GM19463 (cell line): Measurements from ENCODE around the gene FAM222A.

Source experiments
- ATAC-seq: cut with Tn5 transposase; IDR thresholded peaks from one replicate; pipeline ENCODE4 v1.9.1; 2021; ENCODE audit warnings: mild to moderate bottlenecking, moderate library complexity; ENCODE audit not compliant: unreplicated experiment

Gene FAM222A

GRCh38 chr12:109724321-109724892 is 10.8 kb downstream of the FAM222A start:
- ATAC-seq: no peak

DNA sequence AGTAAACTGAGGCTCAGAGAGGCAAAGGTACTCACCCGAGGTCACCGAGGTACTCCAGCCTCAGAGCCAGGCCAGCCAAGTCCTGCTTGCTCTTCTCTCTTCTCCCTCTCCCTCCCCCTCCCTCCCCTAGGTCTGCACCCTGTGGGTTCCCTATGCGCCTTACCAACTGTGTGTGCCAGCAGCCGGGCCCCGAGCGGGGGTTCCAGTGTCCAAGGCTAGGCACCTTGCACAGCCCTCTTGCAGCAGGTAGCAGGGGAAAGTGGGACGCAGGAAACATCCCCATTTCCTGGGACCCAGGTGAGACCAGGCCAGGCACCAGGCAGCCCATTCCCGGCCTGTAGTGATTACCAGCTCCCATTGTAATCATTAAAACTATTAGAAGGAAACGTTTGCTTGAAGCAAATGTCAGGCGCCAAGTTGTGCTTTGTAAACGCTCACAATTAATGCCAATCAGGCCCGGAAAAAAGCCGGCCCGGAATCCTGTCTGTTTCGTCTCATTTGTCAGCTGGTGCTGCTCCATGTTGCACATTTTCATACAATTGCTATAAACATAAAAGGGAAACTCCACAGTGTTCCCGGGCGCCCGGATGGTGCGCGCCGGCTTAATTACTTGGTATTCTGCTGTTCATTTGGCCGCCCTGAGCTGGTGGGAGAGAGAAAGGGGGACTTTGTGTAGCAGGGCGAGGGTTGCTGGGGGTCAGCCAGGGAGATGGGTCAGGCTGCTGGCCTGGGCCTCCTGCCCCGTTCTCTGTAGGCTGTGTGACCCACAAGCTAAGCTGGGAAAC is 11.9 kb downstream of the FAM222A start:
- no peak for ATAC-seq

GRCh38 chr12:109726106-109726497 is 12.5 kb downstream of the FAM222A start:
- ATAC-seq: no peak

DNA sequence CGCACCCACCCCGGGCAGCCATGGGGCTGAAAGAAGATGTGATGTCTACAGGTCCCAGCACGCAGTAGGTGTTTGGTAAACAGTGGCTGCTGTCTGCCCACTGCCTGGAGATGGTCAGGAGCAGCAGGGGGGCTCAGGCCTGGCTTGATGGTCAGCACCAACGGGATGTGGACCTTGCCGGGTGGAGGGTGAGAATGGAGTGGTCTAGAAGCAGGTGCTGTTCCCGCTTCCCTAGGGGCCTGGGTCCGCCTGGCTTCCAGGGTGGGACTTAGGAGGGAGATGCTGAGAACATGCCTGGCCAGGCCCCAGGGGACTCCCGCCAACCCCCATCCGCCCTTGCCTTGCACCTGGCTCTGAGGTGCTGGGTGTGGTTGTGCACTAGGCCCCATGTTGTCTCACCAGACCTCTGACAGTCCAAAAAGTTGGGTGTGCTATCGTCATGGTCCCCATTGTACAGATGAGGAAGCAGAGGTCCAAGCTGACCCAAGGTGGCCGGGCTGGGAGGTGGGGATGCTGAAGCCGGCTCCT is 12.9 kb downstream of the FAM222A start:
- no peak for ATAC-seq

- no peak for ATAC-seq
These were observed 13.6 kb downstream of the FAM222A start for GRCh38 chr12:109727039-109727723.

DNA sequence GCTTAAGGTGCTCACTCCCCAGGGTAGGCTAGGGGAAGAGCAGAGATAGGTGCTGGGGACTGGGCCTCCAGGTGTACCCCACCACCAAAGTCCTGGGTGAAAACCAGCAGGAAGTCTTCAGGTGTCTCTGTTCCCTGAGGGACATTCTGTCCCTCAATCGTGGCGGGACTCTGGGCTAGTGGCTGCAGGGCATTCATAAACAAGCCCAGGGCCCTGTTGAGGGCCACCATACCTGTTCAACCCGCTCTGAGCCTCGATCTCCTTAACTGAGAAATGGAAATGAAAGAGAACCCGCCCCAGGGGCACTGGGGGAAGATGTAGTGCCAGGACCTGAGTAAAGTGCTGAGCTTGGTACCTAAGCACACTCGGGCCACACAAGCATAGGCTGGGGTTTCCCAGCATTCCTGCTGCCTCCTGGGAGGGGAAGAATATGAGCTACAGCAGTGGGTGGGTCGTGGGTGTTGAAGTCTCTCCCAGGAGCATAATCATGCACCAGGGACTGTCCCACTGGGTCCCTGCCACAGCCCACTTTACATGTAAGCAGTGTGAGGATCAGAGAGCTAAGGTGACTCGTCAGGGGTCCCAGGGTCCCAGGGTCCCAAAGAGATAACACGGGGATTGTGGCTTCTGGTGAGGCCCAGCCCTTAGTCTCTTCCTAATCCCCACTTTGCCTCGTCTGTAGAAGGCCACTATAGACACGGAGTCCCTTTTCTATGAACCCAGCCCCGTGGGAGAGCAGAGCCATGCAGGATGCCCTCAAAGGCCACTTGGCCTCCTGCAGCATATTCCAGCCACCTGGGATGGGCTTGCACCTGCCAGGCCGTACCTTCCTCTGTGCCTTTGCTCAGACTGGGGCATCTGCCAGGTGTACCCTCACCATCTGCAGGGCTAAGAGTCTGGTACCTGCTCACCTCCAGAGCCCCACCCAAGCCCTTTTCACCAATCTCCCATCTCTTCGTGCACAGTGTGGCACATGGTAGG is 14.4 kb downstream of the FAM222A start:
- ATAC-seq: no peak

- no peak for ATAC-seq
These were observed 15.3 kb downstream of the FAM222A start for GRCh38 chr12:109728921-109729320.

- ATAC-seq: no peak
These were observed 15.8 kb downstream of the FAM222A start for GRCh38 chr12:109729371-109729781.

DNA sequence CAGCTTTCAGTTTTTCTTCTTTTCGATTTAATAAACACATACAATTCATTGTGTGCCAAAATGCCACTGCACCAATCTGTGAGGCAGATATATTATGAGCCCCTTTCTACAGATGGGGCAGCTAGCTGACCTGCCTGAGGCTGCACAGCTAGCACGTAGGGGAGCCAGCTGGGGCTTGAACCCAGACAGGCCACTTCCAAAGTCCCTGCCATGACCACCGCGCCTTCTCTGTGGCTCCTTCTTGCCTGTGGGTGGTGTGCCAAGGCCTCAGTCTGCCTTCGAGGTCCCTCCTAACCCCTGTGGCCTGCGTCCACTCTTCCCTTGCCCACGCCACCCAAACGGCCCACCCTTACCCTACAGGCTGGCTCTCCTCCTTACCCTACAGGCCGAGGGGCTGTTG is 16.2 kb downstream of the FAM222A start:
- ATAC-seq: no peak

- no peak for ATAC-seq
These were observed 16.9 kb downstream of the FAM222A start for GRCh38 chr12:109730306-109731145.

DNA sequence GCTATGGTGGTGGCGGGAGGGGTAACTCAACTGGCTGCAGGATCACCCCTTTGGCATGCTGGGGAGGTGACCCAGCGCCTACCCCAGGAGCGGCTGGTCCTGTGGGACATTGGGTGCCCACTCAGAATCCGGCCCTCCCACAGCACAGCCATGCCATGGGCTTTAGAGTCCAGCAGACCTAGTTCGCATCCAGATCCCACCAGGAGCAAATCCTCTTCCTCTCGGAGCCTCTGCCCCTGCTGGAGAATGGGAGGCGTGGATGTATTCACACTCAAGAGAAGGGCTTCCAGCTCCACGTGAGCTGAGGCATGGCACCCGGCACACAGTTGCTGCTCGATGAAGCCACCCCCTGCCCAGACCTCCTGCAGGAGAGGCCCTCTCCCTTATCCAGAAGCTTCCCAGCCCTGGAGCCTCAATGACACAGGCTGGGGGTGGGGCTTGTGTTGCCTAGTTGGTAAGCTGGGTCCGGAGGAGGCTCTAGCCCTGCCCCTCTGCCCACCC is 17.7 kb downstream of the FAM222A start:
- no peak for ATAC-seq

DNA sequence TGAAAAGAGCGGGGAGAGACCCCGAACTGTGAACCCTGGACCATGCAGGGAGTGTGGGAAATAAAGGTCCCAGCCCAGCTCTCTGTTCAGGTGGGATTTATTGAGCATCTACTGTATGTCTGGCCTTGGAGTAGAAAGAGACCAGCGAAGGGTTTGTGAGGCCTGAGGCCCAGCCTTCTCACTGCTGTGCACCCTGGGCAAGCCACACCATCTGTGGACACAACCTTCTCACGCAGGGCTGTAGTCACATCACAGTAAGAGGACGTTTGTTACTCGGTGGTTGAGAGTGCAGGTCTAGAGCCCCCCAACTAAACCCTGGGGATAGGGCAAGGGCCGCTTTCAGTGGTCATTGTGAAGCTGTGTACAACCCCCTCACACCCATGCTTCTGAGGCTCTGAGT is 18.2 kb downstream of the FAM222A start:
- ATAC-seq: no peak

GRCh38 chr12:109732321-109733305 is 19.0 kb downstream of the FAM222A start:
- ATAC-seq: no peak

DNA sequence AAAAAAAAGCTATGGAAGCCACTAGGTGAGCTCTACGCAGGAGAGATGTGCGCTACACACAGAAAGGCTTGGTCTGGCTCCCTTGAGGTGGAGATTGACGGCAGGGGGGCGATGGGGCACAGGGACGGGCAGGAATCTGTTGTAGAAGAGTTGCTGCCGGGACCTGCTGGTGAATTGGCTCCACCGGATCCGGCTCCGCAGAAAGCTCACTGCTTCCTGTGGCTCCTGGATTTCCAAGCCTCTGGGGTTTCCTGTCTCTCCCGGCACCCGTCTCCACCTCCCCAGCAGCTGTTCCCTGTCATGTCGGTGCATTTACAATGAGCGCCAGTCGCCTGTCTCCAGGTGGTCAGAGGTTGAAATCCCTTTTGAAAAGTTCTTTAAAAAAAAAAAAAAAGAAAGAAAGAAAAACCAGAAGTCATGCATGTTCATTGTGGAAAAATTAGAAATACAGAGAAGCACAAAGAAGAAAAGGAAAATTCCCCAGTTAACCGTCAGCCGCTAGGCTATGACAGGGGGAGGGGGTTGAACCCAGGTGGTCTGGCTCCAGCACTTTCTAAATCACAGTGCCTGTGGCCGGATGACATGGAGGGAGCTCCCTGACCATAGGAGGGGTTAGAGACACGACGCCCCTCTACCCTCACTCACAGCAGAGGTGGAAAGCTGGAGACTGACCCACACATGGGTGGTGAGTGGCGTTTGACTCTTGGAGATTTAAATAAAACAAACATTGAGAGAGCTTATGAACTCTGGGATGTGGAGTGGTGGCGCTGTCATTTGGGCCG is 20.8 kb downstream of the FAM222A start:
- ATAC-seq: no peak

DNA sequence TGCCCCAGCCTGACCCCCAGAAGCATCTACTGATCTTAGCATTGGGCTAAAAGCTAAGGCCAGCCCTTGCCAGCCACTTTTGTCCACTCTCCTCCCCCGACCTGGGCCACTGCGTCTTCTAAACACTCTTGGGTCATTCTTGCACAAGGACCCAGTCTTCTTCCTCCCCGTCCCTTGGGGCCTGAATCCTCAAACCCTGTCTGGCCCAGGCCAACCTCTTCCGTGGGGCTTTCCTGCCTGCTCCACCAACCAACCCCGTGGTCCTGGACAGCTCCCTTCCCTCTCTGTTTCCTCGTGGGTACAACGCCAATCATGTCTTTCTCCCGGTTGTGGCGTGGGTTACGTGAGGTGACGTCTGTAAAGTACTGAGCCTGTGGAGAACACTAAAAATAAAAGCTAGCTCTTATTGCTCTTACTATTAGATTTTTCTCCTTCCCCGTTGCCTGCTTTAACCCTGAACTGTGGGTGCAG is 21.5 kb downstream of the FAM222A start:
- no peak for ATAC-seq

- no peak for ATAC-seq
These were observed 22.4 kb downstream of the FAM222A start for GRCh38 chr12:109735825-109736551.
